Measurements from ENCODE around the gene C9orf50.

The C9orf50 gene

DNA sequence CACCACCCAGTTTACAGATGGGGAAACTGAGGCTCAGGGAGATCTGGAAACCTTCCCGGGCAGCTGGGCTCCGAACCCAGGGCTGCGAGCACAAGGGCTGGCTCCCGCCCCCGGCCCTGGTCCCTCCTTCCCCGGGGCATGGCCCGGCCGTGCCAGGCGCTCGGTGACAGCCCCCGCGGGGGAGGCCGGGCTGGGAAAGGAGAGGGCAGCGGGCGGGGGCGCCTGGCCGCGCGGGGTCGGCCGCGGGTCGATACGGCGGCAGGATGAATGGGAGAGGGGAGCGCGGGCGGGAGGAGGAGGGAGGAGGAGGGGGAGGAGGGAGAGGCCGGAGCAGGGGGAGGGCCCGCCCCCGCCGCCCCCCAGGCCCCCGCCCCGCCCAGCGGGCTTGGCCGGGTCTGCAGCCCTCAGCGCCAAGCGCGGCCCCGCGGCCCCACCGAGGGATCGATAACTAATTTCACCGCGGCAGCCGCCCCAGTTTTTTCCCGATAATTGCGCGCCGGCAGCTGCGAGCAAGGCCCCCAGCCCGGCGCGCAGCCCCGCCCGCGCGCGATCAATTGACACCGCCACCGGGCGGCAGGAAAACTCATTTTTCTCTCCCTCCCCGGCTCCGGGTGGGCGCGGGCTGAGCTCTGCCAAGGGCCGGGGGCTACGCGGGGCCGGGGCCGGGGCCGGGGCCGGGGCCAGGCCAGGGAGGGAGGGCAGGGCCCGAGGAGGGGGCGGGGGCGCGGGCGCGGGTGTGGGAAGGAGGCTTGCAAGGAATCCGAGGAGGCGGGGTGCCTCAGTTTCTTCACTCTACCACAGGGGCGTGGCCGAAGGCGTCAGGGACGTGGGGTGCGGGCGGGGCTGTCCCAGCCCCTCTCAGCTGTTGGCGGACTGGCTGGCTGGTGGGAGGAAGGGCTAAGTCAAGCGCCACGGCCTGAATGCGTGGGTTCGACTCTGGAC is 52.1 kb downstream of the C9orf50 start:
- no peak for DNase-seq

DNA sequence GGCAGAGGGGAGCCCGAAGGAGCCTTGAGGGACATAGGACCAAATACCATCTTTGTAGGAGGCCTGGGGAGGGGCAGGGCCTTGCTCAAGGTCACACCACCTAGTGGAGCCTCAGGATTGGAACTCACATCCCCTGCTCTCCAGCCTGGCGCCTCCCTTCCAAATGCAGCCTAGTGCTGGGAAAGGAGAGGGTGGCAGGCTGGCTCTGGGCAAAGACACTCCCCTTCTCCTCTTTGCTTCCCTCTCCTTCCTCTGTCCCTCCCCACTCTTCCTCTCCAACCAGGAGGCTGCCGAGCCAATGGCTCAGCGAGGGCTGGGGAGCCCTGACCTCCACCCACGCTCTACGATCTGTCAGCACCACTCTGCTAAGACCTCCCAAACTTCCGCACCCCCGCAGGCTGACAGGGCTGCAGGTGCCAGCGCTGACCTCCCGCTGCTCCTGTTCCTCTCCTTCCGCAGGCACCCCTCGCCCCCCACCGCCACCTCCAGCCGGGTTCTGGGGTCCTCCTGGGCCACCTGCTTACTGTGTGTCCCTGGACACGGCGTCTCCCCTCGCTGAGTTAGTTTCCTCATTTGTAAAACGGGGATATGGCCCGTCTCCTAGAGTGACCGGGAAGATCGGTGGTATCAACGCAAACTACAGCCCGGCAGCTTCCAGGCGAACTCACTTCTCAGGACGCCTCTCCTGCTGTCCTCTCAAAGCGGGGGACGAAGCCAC is 52.9 kb downstream of the C9orf50 start:
- DNase-seq = no peak

- no peak for DNase-seq
Measured at GRCh38 chr9:129567329-129567728, 53.6 kb downstream of the C9orf50 start.

DNA sequence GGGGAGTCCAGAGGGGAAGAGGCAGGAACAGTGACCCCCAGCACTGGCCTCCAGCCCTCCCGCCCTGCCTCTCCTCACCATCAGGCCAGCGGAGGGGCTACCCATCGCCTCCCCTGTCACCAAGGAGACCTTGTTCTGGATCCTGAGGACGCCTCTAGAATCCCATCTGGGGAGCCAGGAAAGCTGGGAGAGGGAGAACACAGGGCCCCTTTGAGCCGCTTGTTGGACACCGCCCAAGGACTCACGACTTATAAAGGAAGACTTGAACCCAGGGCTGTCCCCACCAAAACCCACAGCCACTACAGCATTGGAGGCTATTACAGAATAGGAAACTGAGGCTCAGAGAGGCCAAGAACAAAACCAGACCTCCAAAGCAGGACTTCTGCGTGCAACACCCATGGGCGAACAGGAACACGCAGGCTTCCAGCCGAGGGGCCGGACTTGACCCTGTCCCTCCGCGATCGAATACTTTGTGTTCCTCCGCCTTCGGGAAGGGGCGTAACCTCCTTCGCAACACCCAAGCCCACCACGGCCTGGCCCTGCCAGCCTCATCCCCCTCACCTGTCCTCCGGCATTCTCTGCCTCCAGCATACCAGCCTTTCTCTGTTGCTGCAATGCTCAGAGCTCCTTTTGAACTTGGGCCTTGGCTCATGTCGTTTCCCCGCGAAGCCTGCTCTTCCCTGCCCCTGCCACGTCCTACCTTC is 54.2 kb downstream of the C9orf50 start:
- no peak for DNase-seq

- no peak for DNase-seq
Measured at GRCh38 chr9:129562917-129563316, 58.0 kb downstream of the C9orf50 start.

GRCh38 chr9:129562514-129562913 is 58.4 kb downstream of the C9orf50 start:
- no peak for DNase-seq

Measured in activated T-cell treated with anti-CD3 and anti-CD28 coated beads for 4 hours (primary cell).